Neural crest cell (in vitro differentiated cells): ENCODE data around the gene FOXD2. TPM values are rescaled to one million over a fixed set of nuclear protein-coding genes. Genes with fewer than 3 reads are reported as not detected.

Experiments
- DNase-seq: peaks from one replicate; pipeline ENCODE4 v3.0.0; 2021; ENCODE audit warnings: low read depth, mixed read lengths, low spot score
- H3K27ac Mint-ChIP-seq: one replicate; pipeline ENCODE4 v1.8.0; 2021; ENCODE audit warnings: mild to moderate bottlenecking, mixed read lengths; ENCODE audit not compliant: unreplicated experiment
- H3K27me3 Mint-ChIP-seq: 2 replicates; pipeline ENCODE4 v1.8.0; 2021; ENCODE audit warnings: low read depth, mild to moderate bottlenecking, mixed read lengths
- H3K36me3 Mint-ChIP-seq: 2 replicates; pipeline ENCODE4 v1.8.0; 2021; ENCODE audit warnings: low read depth, mild to moderate bottlenecking, mixed read lengths
- H3K4me1 Mint-ChIP-seq: 2 replicates; pipeline ENCODE4 v1.8.0; 2021; ENCODE audit warnings: mixed read lengths
- H3K4me3 Mint-ChIP-seq: one replicate; pipeline ENCODE4 v1.8.0; 2021; ENCODE audit warnings: mild to moderate bottlenecking, mixed read lengths
- H3K9me3 Mint-ChIP-seq: 2 replicates; pipeline ENCODE4 v1.8.0; 2021; ENCODE audit warnings: mixed read lengths
- CTCF ChIP-seq: fragments of 200-600 bp; sonication (generic); conservative IDR thresholded peaks from 2 replicates; pipeline ENCODE4 v1.5.0; 2021; ENCODE audit warnings: antibody characterized with exemption, mild to moderate bottlenecking
- total RNA-seq: library from RNA; stranded (reverse); gene quantifications from 2 replicates; pipeline ENCODE4 v1.2.1, GENCODE V29; 2021

FOXD2 gene
- total RNA-seq, 1 donor from 2014 or later = 17.3 TPM

- H3K27me3 Mint-ChIP-seq = peaks cover 73% of the 10 kb centered on the region
- no peak for TF ChIP-seq CTCF
- no peak overlapping the region for H3K27ac Mint-ChIP-seq
- no peaks in the 10 kb centered on the region for H3K4me1 Mint-ChIP-seq
- H3K9me3 Mint-ChIP-seq = no peaks in the 10 kb centered on the region
- no peak overlapping the region for H3K4me3 Mint-ChIP-seq
- no peak for DNase-seq
- H3K36me3 Mint-ChIP-seq = no peaks in the 10 kb centered on the region
Measured at GRCh38 chr1:47460040-47460439, 22.2 kb downstream of the FOXD2 start.

GRCh38 chr1:47460456-47460855 lies 22.6 kb downstream of the FOXD2 start:
- no peak for TF ChIP-seq CTCF
- Mint-ChIP-seq H3K4me3 (no peak overlapping the region), H3K9me3 (no peaks in the 10 kb centered on the region), H3K36me3 (no peaks in the 10 kb centered on the region), H3K4me1 (no peaks in the 10 kb centered on the region), H3K27me3 (peaks cover 69% of the 10 kb centered on the region), H3K27ac (no peak overlapping the region)
- no peak for DNase-seq

GRCh38 chr1:47465605-47466004 lies 27.8 kb downstream of the FOXD2 start:
- H3K27me3 Mint-ChIP-seq = peaks cover 46% of the 10 kb centered on the region
- no peak overlapping the region for H3K27ac Mint-ChIP-seq
- no peak for TF ChIP-seq CTCF
- H3K9me3 Mint-ChIP-seq = no peaks in the 10 kb centered on the region
- H3K36me3 Mint-ChIP-seq = no peaks in the 10 kb centered on the region
- no peak overlapping the region for H3K4me3 Mint-ChIP-seq
- DNase-seq = no peak
- no peaks in the 10 kb centered on the region for H3K4me1 Mint-ChIP-seq

- Mint-ChIP-seq H3K27me3 (peaks cover 17% of the 10 kb centered on the region), H3K9me3 (no peaks in the 10 kb centered on the region), H3K4me3 (no peak overlapping the region), H3K27ac (no peak overlapping the region), H3K36me3 (no peaks in the 10 kb centered on the region), H3K4me1 (no peaks in the 10 kb centered on the region)
- no peak for TF ChIP-seq CTCF
- DNase-seq = no peak
Measured at GRCh38 chr1:47468709-47469389, 31.0 kb downstream of the FOXD2 start.

- no peaks in the 10 kb centered on the region for H3K4me1 Mint-ChIP-seq
- H3K27me3 Mint-ChIP-seq = peaks cover 18% of the 10 kb centered on the region
- DNase-seq = no peak
- no peaks in the 10 kb centered on the region for H3K9me3 Mint-ChIP-seq
- no peak for TF ChIP-seq CTCF
- H3K36me3 Mint-ChIP-seq = no peaks in the 10 kb centered on the region
- H3K27ac Mint-ChIP-seq = no peak overlapping the region
- H3K4me3 Mint-ChIP-seq = no peak overlapping the region
Measured at GRCh38 chr1:47469390-47469759, 31.5 kb downstream of the FOXD2 start.

- H3K9me3 Mint-ChIP-seq = no peaks in the 10 kb centered on the region
- H3K4me1 Mint-ChIP-seq = no peaks in the 10 kb centered on the region
- no peak overlapping the region for H3K27ac Mint-ChIP-seq
- H3K4me3 Mint-ChIP-seq = no peak overlapping the region
- DNase-seq = no peak
- H3K36me3 Mint-ChIP-seq = no peaks in the 10 kb centered on the region
- no peak for TF ChIP-seq CTCF
- H3K27me3 Mint-ChIP-seq = peaks cover 22% of the 10 kb centered on the region
Measured at GRCh38 chr1:47469910-47470309, 32.1 kb downstream of the FOXD2 start.
